ENCODE data around the gene NKX6-1. TPM values are rescaled to one million over a fixed set of nuclear protein-coding genes. Genes with fewer than 3 reads are reported as not detected.

Gene NKX6-1
- total and polyA plus RNA-seq, 2 donors (not counting 1 experiment from before 2014, with no cell fraction given): 0.17 to 0.47 TPM

DNA sequence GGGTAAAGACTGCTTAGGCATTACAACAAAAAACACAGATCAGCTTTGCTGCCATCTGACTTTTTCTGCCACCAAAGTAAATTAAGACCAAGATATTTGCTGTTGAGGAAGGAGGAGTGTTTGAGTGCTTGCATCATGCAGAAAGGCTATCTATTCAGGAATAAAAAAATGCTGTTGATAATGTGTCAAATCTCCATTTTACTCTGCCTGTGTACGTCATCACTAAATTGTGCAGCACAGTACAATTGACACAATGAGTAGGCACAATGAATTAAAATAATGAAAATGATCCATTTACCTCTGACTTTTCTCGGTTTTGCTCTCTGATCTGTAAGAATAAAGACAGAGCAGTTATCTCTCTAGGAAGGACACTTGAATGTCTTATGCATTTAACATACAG, 56.3 kb downstream of the NKX6-1 start:
- Histone ChIP-seq H3K4me2 (ENCODE audit: extremely low read depth, insufficient read depth, low read length) (no peak overlapping the region), H3K36me3 (ENCODE audit: control insufficient read depth, insufficient read depth, low read length) (no peaks in the 10 kb centered on the region), H3K27ac (ENCODE audit: insufficient read depth, low read length) (no peak overlapping the region), H4K20me1 (ENCODE audit: control insufficient read depth, extremely low read depth, insufficient read depth, low read length) (no peaks in the 10 kb centered on the region), H3K79me2 (ENCODE audit: control insufficient read depth, insufficient read depth, low read length) (no peaks in the 10 kb centered on the region), H3K4me3 (replicated peaks in 1 of 4; ENCODE audit: control extremely low read depth in 1 of 4, insufficient read depth in 1 of 4, low read depth in 3 of 4, low read length in 4 of 4) (no peak overlapping the region), H3K9ac (ENCODE audit: insufficient read depth, low read length) (no peak overlapping the region), H3K9me3 (ENCODE audit: control insufficient read depth, insufficient read depth, low read depth, low read length) (no peaks in the 10 kb centered on the region), H3K4me1 (ENCODE audit: control insufficient read depth, extremely low read depth, insufficient read depth, low read length) (no peaks in the 10 kb centered on the region), H2AFZ (ENCODE audit: low read length) (no peak overlapping the region), H3K27me3 (ENCODE audit: control insufficient read depth, insufficient read depth, low read length) (no peaks in the 10 kb centered on the region)
- DNase-seq (ENCODE audit: low read depth in 2 of 2): no peak
- TF ChIP-seq EZH2 (IDR thresholded peaks at IDR 0.05; ENCODE audit: low read length, missing control alignments): no peak

Other genes with a start within 250 kb of the NKX6-1 start
- gene CDS1, start 83.8 kb upstream of the NKX6-1 start, total RNA-seq: 0.26 and 0.33 TPM in 2 replicates
- gene CDS1, start 83.8 kb upstream of the NKX6-1 start, polyA plus RNA-seq: 0.08 and 0.10 TPM in 2 replicates

Measured in fibroblast of lung (primary cell).